SHP77 (cell line): ENCODE measurements around the gene TM9SF4.
"Not testable (repeated sequence)": the region's sequence is repeated elsewhere in the genome, so short reads cannot be mapped to it uniquely, and the experiment has no call there.

Source experiments
- DNase-seq, 2 experiments: peaks; one replicate each; lab custom pipeline; 2025; lab: John Stamatoyannopoulos, UW

Gene TM9SF4

DNA sequence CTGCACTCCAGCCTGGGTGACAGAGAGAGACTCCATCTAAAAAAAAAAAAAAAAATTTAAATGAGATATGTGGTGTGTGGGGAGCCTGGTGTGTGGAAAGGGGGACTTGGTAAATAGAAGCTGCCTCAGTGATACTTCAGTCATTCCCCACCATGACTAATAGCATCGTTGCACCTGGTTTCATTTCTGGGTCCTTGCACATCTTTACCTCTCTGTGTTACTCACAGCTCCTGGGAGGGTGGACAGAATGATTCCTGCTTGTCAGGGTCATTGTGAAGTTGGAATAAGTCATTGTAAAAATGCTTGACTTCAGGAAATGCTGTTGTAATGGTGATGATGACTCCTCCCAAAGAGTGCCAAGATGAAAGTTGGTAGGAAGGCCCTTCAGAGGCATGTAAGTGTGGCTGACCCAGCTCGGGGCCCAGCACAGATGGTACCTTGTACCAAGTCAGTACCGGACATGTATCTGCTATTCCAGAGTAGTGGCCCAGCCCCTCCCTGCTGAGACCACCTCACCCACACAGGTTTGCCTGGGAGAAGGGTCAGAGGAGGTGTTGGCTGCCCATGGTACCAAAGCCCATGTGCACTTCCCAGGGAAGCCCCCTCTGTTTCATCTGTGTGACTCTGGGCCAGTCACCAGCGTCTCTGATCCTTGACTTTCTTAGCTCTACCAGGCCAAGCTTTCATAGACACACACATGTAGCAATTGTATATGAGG lies 49.6 kb downstream of the TM9SF4 start:
- DNase-seq: no peak

DNA sequence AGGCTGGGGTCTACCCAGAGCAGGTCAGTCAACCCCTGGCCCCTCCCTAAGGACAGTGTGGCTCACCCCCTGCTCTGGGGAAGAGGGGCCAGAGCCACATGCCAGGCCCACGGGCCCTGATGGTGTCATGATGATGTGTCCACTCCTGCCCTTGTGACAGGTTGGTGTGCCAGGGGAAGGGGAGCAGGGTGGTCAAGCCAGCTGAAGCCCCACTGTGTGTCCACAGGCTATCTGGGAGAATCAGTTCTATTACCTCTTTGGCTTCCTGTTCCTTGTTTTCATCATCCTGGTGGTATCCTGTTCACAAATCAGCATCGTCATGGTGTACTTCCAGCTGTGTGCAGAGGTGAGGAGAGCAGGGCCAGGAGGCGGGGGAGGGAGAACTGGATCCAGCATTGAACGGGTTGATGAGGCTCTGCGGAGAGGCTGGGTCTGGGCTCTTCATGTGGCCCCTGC lies 50.3 kb downstream of the TM9SF4 start:
- no peak for DNase-seq

DNA sequence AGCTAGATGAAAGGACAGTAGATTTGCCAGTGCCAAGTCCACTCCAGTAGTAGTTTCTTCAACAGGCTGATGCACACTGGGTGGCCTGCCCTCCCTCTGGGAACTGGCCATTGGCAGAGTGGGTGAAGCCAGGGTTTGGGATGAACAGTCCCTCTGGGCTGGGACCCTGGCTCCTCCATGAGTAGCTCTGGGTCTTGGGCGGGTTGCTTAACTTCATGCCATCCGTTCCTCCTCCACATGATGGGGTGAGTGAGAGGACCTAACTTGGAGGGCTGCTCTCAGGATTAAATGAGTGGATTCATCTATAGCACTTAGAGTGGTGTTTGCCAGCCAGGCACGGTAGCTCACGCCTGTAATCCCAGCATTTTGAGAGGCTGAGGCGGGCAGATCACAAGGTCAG lies 50.8 kb downstream of the TM9SF4 start:
- no peak for DNase-seq

DNA sequence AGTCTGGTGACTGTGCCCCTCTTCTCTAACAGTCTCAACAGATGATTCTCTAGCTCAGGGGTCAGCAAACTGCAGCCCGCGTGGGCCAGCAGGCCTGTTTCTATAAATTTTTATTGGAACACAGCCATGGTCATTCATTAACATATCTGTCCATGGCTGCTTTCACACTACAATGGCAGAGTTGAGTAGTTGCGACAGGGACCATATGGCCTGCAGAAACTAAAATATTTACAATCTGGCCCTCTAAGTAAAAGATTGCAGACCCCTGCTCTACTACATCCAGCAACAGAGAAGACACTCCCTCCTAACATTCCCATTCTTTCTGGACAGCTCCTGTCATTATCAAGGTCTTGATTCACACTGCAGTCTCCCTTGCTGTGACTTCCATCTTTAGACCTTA lies 52.8 kb downstream of the TM9SF4 start:
- no peak for DNase-seq

DNA sequence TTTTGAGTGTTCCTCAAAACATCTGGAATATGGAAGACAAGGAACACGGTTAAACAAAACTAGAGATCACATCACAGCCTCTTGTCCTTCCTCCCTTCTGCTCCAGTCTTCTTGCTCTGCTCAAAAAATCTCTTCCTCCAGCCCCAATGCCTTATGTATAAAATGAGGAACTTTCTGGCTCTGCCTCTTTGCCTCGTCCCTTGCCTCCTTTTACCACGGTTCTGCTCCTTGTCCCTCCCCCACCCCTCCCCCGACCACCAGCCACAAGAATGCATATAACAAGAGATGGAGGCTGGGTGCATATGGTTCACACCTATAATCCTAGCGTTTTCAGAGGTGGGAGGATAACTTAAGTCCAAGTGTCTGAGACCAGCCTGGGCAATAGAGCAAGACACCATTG lies 54.4 kb downstream of the TM9SF4 start:
- DNase-seq: no peak

DNA sequence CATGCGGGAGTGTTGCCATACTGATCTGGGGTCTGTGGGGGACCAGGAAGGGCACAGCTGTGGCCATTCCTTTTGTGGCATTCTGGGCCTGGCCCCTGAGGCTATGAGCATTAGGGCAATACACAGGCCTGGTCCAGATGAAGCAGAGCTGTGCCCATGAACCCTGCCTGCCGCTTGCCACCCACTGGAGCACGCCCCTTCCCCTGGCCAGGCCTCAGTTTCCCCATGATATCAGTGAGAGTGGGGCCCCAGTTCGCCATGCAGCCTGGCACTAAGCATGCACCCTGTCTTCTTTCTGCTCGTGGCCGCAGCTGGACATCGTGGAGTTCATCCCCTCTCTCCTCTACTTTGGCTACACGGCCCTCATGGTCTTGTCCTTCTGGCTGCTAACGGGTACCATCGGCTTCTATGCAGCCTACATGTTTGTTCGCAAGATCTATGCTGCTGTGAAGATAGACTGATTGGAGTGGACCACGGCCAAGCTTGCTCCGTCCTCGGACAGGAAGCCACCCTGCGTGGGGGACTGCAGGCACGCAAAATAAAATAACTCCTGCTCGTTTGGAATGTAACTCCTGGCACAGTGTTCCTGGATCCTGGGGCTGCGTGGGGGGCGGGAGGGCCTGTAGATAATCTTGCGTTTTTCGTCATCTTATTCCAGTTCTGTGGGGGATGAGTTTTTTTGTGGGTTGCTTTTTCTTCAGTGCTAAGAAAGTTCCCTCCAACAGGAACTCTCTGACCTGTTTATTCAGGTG lies 55.6 kb downstream of the TM9SF4 start:
- DNase-seq: no peak

DNA sequence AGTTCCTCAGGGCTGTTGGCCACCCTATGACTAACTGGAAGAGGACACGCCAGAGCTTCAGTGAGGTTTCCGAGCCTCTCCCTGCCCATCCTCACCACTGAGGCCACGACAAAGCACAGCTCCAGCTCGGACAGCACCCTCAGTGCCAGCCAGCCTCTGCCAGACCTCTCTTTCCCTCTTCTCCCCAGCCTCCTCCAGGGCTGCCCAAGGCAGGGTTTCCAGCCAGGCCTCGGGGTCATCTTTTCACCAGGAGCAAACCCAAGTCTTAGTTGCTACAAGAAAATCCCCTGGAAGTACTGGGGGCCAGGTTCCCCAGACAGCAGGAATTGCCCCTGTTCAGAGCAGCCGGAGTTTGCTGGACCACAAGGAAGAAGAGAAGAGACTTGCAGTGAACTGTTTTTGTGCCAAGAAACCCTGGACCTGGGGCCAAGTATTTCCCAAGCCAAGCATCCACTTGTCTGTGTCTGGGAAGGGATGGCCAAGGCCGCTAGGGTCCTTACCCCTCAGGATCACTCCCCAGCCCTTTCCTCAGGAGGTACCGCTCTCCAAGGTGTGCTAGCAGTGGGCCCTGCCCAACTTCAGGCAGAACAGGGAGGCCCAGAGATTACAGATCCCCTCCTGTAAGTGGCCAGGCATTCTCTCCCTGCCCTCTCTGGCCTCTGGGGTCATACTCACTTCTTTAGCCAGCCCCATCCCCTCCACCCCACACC lies 56.5 kb downstream of the TM9SF4 start:
- no peak for DNase-seq

DNA sequence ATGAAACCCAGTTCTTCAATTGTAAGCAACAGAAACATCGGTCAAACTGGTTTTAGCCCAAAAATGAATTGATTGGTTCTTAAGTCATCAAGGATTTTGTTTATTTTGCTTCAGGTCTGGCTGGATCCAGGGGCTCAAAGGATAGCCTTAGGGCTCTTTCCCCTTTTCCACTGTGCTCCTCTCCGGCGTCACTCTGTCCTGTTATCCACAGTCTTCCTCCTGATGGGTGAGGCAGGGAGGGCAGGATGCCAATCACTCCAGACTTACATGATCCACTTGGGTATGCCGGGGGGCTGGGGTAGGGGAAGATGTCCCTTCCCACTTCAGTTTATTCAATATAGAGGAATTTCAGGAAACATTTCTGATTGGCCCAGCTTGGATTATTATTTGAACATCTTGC lies 58.0 kb downstream of the TM9SF4 start:
- no peak for DNase-seq

DNA sequence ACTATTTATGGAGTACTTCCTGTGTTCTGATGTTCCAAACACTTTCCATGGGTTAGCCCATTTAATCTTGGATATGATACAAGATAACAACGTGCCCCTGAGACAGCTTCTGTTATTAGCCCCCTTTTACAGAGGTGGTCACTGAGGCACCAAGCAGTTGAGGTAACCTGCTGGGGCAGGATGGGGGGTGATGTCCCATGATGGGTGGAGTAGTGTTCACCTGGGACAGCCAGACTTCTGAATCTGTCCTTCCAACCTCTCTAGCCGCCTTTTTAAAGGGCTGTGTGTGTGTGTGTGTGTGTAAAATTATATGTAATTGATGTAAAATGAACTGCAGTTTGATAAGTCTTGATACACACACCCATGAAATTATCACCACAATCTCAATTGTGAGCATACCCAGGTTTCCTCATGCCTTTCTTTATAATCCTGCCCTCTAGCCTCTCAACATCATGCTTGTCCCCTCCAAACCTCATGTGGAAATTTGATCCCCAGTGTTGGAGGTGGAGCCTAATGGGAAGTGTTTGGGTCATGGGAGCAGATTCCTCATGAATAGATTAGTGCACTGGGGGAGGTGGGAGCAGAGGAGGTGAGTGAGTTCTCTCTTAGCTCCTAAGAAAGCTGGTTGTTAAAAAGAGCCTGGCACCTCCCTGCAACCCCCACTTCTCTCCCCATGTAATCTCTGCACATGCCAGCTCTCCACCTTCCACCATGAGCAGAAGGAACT lies 58.8 kb downstream of the TM9SF4 start:
- no peak for DNase-seq

DNA sequence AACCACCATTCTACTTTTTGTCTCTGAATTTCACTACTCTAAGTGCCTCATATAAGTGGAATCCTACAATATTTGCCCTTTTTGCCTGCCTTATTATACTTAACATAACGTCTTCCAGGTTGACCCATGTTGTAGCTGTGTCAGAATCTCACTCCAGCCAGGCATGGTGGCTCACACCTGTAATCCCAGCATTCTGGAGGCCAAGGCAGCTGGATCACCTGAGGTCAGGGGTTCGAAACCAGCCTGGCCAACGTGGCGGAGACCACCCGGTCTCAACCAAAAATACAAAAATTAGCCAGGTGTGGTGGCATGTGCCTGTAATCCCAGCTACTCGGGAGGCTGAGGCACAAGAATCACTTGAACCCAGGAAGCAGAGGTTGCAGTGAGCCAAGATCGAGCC lies 68.2 kb downstream of the TM9SF4 start:
- not testable (repeated sequence) for DNase-seq

DNA sequence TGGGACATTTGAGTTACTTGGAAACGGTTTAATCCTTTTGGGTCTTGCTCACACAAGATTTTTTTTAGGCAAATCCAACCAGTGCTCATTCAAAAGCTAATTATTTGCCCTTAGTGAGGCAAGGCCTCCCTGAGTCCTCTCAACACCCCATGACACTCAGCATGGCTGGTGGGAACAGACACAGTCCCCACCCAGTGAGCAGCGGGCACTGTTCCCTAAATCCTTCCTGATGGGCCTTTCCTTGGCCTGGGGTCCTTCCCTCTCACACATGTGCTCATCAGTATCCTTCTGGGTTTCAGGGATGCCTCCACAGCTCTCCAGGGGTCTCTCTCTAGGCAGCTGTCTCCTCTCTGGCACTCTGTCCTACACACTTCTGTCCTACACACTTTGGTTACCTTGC lies 70.0 kb downstream of the TM9SF4 start:
- no peak for DNase-seq

DNA sequence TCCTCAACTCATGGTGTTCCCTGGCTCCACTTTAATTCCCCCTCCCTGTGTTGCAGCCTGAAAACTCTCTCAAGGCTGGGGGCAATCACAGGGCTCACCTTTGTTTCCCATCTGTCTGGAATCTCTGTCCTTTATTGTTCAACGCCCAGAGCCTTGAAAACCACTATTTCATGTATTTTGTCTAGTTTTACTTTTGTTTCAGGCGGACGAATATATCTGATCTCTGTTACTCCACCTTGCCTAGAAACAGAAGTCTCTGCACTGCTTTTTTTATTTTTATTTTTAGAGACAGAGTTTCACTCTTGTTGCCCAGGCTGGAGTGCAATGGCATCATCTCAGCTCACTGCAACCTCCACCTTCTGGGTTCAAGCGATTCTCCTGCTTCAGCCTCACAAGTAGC lies 70.4 kb downstream of the TM9SF4 start:
- no peak for DNase-seq

DNA sequence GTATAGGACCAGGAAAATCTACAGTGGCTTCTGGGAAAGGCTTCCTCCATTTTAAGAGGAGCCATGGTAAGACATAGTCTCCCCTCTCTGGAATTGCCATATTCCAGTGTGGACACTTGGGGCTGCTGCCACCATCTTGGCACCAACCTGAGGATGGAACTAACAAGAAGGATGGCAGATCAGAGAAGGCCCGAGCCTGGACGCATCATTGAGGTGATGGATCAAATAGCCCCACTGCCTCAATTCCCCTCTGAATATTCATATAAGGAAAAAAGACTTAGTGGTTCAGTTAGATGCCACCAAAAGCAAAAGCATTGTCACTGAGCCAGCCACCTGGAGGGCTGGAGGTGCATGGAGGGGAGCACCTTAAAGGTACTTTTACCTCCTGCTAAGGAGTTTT lies 72.1 kb downstream of the TM9SF4 start:
- no peak for DNase-seq

DNA sequence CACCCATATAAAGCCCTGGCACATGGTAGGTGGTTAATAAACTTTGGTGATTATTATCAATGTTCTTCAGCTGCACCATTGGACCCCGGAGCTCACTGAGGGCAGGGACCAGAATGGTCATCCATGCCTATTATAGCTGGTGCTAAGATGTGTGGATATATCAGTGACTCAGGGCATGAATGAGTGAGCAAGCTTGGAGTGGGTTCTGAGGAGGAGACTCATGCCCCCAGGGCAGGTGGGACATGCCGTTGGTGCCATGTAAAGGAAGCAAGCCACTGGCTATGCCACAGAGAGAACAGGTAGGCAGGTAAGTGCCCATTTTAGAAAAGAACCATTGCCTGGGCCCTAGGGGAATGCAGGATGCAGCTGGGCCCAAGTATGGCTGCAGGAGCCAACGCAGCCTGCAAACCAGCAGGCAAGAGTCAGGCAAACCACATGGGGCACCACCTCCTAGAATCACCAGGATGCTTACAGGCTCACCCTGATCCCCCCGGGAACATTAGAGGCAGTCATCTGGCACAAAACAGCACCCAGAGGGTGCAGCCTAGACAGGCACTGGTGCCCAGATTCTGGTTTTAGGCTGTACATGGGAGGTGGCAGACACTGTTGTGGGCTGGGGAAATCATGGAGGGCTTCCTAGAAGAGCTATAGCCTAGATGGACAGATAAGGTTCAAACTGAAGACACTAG lies 74.6 kb downstream of the TM9SF4 start:
- DNase-seq: no peak

DNA sequence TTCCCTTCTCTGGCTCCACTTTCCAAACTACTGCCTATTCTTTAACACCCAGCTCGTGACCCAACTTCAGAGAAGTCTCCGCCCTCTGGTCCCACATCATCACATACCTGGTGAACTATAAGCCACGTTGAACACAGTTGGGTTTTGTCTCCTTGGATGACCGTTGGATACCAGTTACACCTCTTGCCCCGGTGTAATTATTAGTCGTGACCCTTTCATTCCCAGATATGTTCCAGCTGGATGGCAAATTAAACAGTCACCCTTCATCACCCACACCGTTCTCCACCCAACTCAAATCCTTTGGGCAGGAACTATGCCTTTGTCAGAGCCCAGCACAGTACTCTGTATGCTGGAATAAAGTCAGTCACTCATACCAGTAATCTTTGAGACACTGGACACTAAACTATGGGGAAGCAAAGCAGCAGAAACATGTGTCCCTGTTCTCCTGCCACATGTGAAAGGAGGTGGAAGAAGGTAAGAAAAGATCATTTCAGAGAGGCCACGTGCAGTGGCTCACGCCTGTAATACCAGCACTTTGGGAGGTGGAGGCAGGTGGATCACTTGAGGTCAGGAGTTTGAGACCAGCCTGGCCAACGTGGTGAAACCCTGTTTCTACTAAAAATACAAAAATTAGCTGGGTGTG lies 75.6 kb downstream of the TM9SF4 start:
- DNase-seq: no peak

DNA sequence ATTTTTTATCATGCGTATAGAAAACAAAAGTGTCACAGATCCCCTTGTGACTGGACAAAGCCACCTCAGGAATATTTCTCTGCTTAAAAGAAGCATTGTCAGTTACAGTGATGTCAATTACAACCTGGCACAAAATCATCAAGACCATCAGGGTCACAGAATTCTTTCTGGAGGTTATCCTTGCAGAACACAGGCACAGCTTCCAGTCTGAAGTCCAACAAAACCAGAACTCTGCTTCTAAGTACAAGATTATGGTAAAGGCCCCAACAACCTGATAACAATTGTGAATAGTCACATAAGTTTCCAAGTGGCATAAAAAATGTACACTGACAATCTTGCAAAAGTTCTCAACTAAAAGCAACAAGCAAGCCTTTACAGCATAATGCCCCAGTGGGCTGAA lies 77.0 kb downstream of the TM9SF4 start:
- no peak for DNase-seq

DNA sequence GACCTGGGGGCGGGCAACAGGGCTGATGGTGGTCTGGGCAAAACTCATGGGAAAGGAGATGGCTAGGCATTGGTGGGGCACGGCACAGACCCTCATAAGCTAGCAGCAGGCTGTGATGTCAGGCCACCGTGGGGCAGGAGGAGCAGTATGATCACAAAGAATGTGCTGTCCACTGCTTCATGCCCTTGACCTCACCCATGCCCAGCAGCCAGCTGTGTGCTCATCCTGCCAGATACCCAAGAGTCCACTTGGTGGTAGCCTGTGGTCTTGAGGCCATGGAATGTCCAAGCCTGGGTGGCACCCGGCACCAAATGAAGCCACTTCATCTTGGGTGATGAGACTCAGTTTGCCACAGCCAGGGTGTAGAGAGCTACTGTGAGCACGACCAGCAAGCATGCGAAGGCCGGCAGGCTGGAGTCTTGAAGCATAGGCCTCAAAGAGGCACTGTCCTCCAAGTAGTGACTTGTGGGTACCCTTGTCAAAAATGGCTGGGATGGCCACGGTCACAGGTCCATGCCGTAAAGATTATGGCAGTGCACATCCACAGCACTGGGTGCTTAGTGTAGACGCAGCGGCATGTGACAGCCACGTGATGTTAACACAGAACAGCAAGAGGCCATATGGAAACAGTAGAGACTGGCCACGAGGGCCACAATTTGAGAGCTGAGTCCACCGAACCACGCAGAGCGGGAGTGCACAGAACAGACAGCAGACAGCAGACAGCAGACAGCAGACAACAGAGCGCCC lies 79.0 kb downstream of the TM9SF4 start:
- no peak for DNase-seq

DNA sequence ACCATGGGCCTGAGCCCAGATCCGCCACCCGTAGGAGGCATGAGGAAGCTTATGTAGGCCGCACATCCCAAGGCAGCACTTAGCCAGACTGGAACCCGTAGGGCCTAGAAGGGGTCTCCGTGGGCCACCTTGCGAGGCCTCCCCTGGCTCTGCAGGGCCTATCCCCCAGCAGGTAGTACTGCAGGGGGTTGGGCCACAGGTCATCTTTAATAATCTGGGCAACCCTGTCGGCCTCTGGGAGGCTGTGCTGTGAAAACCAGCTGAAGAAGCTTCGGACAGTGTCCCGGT lies 79.6 kb downstream of the TM9SF4 start:
- no peak for DNase-seq

DNA sequence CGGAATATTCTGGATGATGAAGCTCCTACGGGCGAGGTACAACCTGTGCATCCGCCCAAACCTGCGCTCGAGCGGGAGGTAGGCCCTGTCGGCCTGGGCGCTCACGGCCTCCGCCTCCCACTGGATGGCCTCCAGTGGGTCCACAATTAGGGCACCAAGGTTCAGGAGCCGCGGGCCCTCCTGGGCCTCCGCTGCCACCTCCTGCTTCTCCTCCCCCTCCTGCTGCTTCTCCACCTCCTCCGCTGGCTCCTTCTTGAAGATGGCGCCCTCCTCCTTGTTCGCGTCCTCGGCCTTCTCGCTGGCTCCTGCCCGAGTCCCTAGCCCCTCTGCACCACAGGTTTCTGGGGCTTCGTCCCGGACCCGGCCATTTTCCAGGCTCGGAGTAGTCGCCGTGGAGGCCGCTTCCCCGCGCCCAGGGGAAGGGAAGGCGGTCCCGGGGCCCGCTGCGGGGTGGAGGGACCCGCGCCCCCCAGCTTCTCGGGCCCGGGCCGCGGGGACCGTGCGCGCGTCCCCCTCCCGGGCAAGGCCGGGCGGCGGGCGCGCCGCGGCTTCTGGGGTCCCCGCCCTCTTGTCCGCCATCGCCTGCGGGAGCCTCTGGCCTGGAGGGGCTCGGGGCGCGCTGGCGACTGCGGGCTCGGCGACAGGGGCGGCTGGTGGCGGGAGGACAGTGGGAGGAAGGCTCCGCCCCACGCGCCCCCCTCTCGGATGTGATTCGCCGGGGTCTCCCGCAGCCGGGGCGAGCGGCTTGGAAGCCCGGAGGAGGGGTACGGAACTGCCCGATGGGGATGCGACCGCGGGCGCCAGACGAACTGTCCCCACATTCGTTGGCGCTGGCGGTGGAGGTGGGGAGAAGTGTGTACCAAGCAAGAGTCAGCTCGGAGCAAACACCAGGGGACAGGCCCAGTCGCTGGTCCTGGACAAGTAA lies 80.4 kb downstream of the TM9SF4 start:
- DNase-seq: no peak
